HG03354 (cell line): ENCODE results near the gene BMPR1A.
A peak's percentile ranks its signal among the peaks of the same experiment; 100 is the strongest.

Experiments used
- ATAC-seq: cut with Tn5 transposase; IDR thresholded peaks from one replicate; pipeline ENCODE4 v1.9.1; 2021; ENCODE audit warnings: mild to moderate bottlenecking; ENCODE audit not compliant: unreplicated experiment, poor library complexity, severe bottlenecking

BMPR1A gene

GRCh38 chr10:86756511-86757112 lies at the start of gene BMPR1A:
BMPR1A (plus strand) TSS chr10:86756619; CDS start chr10:86876019, 119,400 bp downstream.
- peak; percentile 54 for ATAC-seq

- ATAC-seq: no peak
These were observed 49.4 kb upstream of the BMPR1A start for GRCh38 chr10:86706977-86707376.

DNA sequence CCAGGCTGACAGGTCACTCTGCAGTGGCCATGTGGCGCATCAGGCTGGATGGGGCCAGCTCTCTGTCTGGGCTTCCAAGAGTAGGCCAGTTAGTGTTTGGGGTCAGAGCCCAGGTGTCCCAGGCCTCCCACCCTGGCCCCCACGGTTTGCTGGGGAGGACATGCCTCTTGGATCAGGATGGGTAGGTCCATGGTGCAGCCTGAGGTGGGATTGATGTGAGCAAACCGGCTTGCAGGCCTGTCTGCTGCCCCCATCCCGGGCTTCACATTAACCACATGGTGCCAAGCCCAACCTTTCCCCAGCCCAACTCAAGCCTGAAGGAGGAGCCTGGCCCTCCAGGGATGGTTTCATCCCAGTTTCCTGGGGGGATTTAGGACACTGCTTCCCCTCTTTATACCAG lies 48.9 kb upstream of the BMPR1A start:
- ATAC-seq: no peak

- no peak for ATAC-seq
These were observed 48.2 kb upstream of the BMPR1A start for GRCh38 chr10:86708068-86708782.

DNA sequence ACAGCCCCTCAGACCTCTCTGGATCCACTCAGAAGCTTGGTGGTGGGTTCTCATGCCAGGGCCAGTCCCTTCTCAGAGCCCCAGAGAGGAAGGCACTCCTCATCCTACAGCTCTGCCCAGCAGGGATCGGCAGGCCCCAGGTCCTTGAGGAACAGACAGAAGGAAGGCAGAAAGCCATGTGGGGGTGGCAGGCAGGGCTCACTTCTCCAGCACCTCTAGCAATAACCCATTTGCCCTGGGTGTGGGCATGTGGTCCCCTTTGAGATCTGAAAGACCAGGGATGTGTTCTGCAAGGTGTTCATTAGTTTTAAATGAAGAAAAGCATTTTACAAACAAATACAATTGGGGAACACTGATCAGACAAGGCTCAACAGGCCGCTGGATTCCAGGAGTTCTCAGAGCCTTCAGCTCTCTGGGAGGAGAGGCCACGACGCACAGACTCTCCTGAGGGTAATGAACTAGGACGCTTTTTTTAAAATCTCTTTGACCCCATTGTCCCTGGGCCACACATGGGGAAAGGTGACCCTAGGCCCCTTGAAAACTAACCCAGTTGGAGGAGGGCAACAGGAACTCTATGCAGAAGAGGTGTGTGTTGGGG lies 47.5 kb upstream of the BMPR1A start:
- ATAC-seq: no peak

GRCh38 chr10:86709396-86710185 lies 46.8 kb upstream of the BMPR1A start:
- no peak for ATAC-seq

- ATAC-seq: peak; percentile 87
These were observed 45.4 kb upstream of the BMPR1A start for GRCh38 chr10:86710987-86711512.

DNA sequence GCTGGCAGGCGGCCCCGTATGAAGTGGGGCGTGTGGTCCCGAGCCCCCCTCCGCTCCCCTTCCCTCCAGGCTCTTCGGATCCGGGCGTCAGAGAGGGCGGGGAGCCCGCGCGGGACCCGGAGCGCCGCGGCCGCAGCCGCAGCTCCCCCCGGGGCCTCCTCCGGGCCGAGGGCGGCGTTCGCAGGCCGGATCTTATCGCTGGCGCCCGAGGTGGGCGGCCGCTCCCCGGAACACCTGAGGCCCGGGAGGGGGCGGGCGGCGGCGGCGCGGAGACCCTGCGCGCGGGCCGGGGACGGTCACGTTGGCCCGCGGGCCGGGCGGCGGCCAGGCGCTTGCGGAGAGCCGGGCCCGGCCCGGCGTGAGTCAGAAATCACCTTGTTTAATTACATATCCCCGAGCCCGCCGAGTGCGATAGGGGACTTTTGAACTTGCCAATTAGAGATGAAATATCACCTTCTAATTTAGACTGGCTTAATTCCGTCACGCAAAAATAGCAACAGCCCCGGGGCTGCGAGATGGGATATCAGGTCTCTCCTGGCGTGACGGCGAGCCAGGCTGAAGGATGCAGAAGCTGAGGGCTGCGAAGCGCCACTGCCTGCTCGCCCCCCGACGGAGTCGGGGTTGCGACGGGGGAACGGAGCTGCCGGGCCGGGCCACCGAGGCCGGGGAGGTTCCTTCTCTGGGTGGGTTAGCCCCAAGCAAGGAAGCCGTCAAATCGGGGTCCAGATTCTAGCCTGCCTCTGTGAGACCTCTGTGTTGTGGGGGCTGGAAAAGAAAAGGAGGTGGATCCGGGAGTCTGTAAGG lies 44.7 kb upstream of the BMPR1A start:
- peak; percentile 51 for ATAC-seq

DNA sequence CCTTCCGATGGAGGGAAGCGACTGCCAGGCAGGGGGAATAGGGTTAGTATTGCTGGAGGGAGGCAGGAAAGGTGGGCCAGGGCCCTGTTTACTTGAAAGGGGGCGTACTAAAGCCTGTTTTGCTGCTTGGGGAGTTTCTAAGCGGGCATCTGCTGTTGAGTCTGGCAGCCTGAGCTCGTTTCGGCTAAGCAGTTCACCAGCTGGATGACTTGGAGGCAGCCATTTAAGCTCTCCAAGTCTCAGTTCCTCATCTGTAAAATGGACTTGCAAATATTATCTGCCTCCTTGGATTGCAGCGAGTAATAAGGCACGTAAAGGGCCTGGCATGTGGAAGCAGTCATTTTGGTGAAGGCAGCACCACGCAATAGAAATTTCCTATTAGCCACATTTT lies 44.1 kb upstream of the BMPR1A start:
- peak; percentile 38 for ATAC-seq

DNA sequence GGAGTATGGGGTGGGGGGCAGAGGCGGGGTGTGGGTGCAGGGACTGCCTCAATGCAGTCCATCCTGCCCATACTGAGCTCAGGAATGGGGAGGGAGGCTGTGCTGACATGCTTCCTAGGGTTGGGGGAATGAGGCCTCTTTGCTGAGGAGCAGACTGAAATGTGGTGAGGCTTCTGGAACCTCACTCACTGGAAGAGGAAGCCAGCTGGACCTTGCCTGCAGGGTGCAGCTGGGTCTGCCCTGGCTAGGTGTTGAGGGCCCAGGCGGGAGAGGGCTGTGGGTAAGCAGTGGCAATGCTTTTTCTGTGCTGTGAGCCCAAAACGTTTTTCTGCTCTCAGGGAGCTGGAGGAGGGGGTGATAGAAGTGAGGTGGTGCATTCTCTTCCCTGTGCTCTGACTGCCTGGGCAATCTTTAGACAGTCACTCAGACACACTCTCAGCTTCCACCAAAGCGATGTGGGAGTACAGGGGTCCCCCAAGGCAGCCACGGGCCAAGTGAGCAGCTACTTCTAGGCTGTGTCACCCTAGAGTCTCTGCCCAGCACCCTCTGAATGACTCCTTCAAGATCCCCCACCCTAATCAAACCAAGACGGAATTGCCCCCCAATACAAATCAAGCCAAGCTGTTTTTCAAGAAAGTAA lies 41.1 kb upstream of the BMPR1A start:
- no peak for ATAC-seq

DNA sequence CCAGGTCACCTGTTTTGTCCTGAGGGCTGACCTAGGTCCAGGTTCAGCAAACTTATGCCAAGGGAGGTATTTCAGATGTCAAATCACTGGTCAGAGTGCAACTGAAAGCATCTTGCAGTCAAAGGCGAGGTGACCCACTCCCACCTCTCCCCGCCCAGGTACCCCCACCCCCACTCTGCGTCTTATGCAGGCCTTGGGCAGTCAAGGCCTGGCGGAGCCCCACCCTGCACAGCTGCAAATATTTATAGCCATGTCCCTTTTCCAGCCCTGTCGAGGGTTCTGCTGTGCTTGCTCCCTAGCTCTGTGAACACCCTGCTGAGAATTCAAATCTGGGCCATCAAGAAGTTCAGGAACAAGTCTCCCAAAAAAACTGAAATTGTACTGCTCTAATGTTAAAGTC lies 40.6 kb upstream of the BMPR1A start:
- no peak for ATAC-seq

- no peak for ATAC-seq
These were observed 40.0 kb upstream of the BMPR1A start for GRCh38 chr10:86716466-86716865.

- ATAC-seq: no peak
These were observed 37.9 kb upstream of the BMPR1A start for GRCh38 chr10:86718556-86718955.

DNA sequence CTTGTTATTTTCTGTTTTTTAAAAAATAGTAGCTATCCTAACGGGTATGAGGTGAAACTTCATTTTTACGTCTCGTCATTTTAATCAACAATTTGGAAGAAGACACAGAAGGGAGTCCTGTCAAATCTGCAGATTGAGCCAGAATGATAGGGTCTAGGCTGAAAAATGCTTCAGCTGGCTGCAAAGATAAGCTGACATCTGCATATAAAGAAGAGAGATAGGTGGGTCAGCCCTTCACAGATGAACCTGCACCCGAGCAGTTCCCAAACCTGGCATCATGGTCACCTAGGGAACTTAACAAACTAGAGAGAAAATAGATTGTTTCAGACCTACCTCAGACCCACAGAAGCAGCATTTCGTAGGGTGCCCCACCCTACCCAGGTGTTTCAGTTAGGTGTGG lies 35.2 kb upstream of the BMPR1A start:
- no peak for ATAC-seq

DNA sequence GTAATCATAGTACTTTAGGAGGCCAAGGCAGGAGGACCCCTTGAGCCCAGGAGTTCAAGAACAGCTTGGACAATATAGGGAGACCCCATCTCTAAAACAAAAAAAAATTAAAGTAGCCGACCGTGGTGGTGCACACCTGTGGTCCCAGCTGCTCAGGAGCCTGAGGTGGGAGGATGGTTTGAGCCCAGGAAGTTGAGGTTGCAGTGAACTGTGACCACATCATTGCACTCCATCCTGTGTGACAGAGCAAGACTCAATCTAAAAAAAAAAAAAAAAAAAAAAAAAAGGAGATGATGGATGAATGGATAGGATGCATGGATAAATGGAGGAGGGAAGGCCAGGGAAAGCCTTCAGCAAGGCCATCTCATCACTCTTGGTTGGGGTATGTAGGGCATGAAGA lies 33.4 kb upstream of the BMPR1A start:
- ATAC-seq: no peak

GRCh38 chr10:86724445-86724844 lies 32.0 kb upstream of the BMPR1A start:
- no peak for ATAC-seq

- ATAC-seq: no peak
These were observed 30.3 kb upstream of the BMPR1A start for GRCh38 chr10:86725980-86726676.

DNA sequence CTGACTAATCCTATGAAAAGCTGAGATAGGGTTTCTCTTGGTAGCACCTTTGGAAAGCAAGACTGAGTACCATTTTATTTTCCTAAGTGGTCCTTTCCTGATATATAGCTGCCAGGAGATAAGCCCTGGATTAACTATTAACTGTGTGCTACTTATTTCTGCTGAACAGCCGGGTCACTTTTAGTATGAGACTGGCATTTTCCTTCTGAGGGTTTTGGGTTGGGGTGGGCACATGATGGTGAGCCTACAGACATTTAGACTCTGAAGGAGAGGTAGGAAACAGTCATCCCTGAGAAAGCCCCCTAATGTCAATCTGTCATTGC lies 29.8 kb upstream of the BMPR1A start:
- no peak for ATAC-seq

GRCh38 chr10:86727470-86727869 lies 28.9 kb upstream of the BMPR1A start:
- ATAC-seq: no peak
